Measurements from ENCODE around the gene DPYSL4.

DPYSL4 gene

GRCh38 chr10:132236881-132237280 lies 50.1 kb downstream of the DPYSL4 start:
- no peak overlapping the region for H3K4me3 ChIP-seq (ENCODE audit: low read depth, low read length)
- TF ChIP-seq CTCF (IDR thresholded peaks at IDR 0.05; ENCODE audit: low read depth, low read length): no peak

- H3K4me3 ChIP-seq (ENCODE audit: low read depth, low read length): no peak overlapping the region
- TF ChIP-seq CTCF (IDR thresholded peaks at IDR 0.05; ENCODE audit: low read depth, low read length): no peak
These were observed 50.6 kb downstream of the DPYSL4 start for GRCh38 chr10:132237396-132237795.

- no peak for TF ChIP-seq CTCF (IDR thresholded peaks at IDR 0.05; ENCODE audit: low read depth, low read length)
- H3K4me3 ChIP-seq (ENCODE audit: low read depth, low read length): no peak overlapping the region
These were observed 51.1 kb downstream of the DPYSL4 start for GRCh38 chr10:132237871-132238270.

DNA sequence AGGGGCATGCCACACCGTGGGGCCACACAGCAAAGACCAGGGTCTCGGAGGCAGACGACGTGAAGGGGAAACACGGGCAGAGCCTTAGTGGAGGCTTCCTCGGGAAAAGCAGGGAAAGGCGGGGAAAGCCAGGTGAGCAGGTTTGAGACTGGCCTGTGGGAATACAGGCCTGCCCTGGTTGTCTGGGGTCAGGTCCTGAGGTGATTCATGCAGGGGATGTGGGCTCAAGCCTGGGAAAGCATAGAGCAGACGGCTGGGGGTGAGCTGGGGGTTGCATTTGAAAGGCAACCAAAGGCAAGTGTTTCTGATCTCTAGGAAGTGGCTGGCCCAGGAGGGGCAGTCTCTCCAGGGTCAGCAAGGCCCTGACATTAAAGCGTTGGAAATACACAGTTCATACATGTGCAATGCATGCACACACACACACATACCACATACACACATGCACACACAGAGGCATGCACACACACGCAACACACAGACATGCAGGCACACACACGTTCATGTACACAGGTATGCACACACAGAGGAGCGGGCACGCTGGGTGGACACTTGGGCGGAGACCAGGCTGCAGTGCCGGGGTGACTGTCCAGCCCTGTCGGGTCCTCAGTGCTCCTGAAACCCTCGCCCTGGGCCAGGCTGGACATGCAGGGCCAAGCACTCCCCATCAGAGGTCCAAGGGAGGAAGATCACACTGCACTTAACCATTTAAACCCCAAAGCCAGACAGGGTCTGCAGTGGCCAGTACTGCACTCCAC lies 51.8 kb downstream of the DPYSL4 start:
- no peak overlapping the region for H3K4me3 ChIP-seq (ENCODE audit: low read depth, low read length)
- TF ChIP-seq CTCF (IDR thresholded peaks at IDR 0.05; ENCODE audit: low read depth, low read length): no peak

GRCh38 chr10:132239126-132240031 lies 52.6 kb downstream of the DPYSL4 start:
- H3K4me3 ChIP-seq (ENCODE audit: low read depth, low read length): no peak overlapping the region
- TF ChIP-seq CTCF (IDR thresholded peaks at IDR 0.05; ENCODE audit: low read depth, low read length): no peak

DNA sequence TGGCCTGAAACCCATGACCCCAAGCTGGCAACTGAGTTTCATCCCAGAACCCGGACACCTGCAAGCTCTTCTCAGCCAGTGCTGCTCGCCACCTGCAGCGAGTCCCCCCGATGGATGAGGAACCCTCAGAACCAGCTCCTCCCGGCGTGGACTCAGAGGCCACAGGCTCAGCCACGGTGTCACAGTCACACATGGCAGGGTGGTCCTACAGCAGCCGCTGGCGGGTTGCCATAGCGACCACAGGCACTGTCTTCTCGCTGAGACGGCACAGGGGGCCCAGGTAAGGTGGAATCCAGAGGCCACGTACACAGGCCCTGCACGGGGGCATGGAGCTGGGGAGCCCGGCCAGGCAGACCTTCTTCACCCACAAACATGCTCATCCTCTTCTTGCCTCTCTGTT lies 53.4 kb downstream of the DPYSL4 start:
- no peak for TF ChIP-seq CTCF (IDR thresholded peaks at IDR 0.05; ENCODE audit: low read depth, low read length)
- H3K4me3 ChIP-seq (ENCODE audit: low read depth, low read length): no peak overlapping the region

- H3K4me3 ChIP-seq (ENCODE audit: low read depth, low read length): no peak overlapping the region
- TF ChIP-seq CTCF (IDR thresholded peaks at IDR 0.05; ENCODE audit: low read depth, low read length): no peak
These were observed 53.8 kb downstream of the DPYSL4 start for GRCh38 chr10:132240581-132240980.

All from WI38 (cell line).